PC-3 (cell line): ENCODE results near the gene PCDH15. TPM values are rescaled to one million over a fixed set of nuclear protein-coding genes. Genes with fewer than 3 reads are reported as not detected.

Source experiments
- ATAC-seq: fragments of 200-7000 bp; cut with Tn5 transposase; 2 replicates; pipeline ENCODE4 v1.9.1; 2020; ENCODE audit warnings: mild to moderate bottlenecking, moderate library complexity
- BruUV-seq: library from RNA; stranded (reverse); fragments of 400-500 nt; replicated peaks from 2 replicates; lab custom pipeline; 2021; lab: Mats Ljungman, UMichigan
- CTCF ChIA-PET: fragments of 300-600 bp; sonication (Branson Sonifier 250); formaldehyde crosslinking; loops from one replicate; lab custom pipeline; 2022; ENCODE audit warnings: antibody characterized with exemption; lab: Charles Lee
- POLR2A ChIA-PET: fragments of 300-600 bp; sonication (Branson Sonifier 250); formaldehyde crosslinking; loops from one replicate; lab custom pipeline; 2022; ENCODE audit warnings: antibody characterized with exemption; ENCODE audit not compliant: unreplicated experiment; lab: Charles Lee
- DNase-seq: peaks from one replicate; pipeline ENCODE4 v3.0.0-alpha.2; 2015
- H2AFZ ChIP-seq: fragments of 300-600 bp; sonication (generic); 2 replicates; pipeline ENCODE4 v1.6.0; 2016; ENCODE audit warnings: antibody characterized with exemption, low read length
- H3F3A ChIP-seq: fragments of 300-600 bp; sonication (generic); one replicate; pipeline ENCODE4 v1.6.0; 2017; ENCODE audit warnings: antibody characterized with exemption, low read length, control low read depth, mild to moderate bottlenecking; ENCODE audit not compliant: unreplicated experiment
- H3K27ac ChIP-seq: fragments of 300-600 bp; sonication (generic); 2 replicates; pipeline ENCODE4 v1.5.1; 2016; ENCODE audit warnings: mild to moderate bottlenecking, low read length
- H3K27me3 ChIP-seq: fragments of 300-600 bp; sonication (generic); 2 replicates; pipeline ENCODE4 v1.6.1; 2016; ENCODE audit warnings: low read length, mixed read lengths
- H3K36me3 ChIP-seq: fragments of 300-600 bp; sonication (generic); 2 replicates; pipeline ENCODE4 v1.6.1; 2016; ENCODE audit warnings: low read depth, mixed run types, low read length, mixed read lengths
- H3K4me1 ChIP-seq: fragments of 300-600 bp; sonication (generic); 2 replicates; pipeline ENCODE4 v1.5.1; 2016; ENCODE audit warnings: low read length; ENCODE audit not compliant: insufficient read depth
- H3K4me2 ChIP-seq: fragments of 300-600 bp; sonication (generic); 2 replicates; pipeline ENCODE4 v1.6.0; 2016; ENCODE audit warnings: low read length
- H3K4me3 ChIP-seq: fragments of 300-600 bp; sonication (generic); 2 replicates; pipeline ENCODE4 v1.5.1; 2016; ENCODE audit warnings: mild to moderate bottlenecking, low read length, mixed read lengths
- H3K79me2 ChIP-seq: fragments of 300-600 bp; sonication (generic); 2 replicates; pipeline ENCODE4 v1.6.1; 2017; ENCODE audit warnings: low read length, mixed read lengths
- H3K9ac ChIP-seq: fragments of 300-600 bp; sonication (generic); 2 replicates; pipeline ENCODE4 v1.6.0; 2016; ENCODE audit warnings: mild to moderate bottlenecking, low read length
- H3K9me2 ChIP-seq: fragments of 300-600 bp; sonication (generic); replicated peaks from 2 replicates; pipeline ENCODE4 v1.6.1; 2016; ENCODE audit warnings: mixed run types, low read length, mixed read lengths
- H3K9me3 ChIP-seq: fragments of 300-600 bp; sonication (generic); 2 replicates; pipeline ENCODE4 v1.6.1; 2016; ENCODE audit warnings: low read length, mixed read lengths
- H4K20me1 ChIP-seq: fragments of 300-600 bp; sonication (generic); 2 replicates; pipeline ENCODE4 v1.6.1; 2016; ENCODE audit warnings: low read length, mixed read lengths
- EZH2 ChIP-seq: fragments of 300-600 bp; sonication (generic); IDR thresholded peaks from one replicate; pipeline ENCODE4 v1.6.1; 2017; ENCODE audit warnings: antibody characterized with exemption, mild to moderate bottlenecking, low read length; ENCODE audit not compliant: unreplicated experiment
- EZH2phosphoT487 ChIP-seq: fragments of 300-600 bp; sonication (generic); IDR thresholded peaks from 2 replicates; pipeline ENCODE4 v1.6.1; 2018; ENCODE audit warnings: mild to moderate bottlenecking, antibody characterized with exemption, low read length, borderline replicate concordance
- intact Hi-C: fragments of 100-400 bp; cut with micrococcal nuclease; formaldehyde crosslinking; loops from 2 replicates; pipeline ENCODE4 v1.9.0; 2023
- total RNA-seq: library from RNA; depleted of rRNA; stranded (reverse); fragments of >200 nt; gene quantifications from 2 replicates; pipeline ENCODE4 v1.2.3, GENCODE V29; 2014
- TF ChIP-seq, protein P1 (sequence below): fragments of 300-600 bp; sonication (generic); conservative IDR thresholded peaks from 2 replicates; pipeline ENCODE4 v1.5.1; 2017; ENCODE audit warnings: antibody characterized with exemption, low read depth, mild to moderate bottlenecking, low read length

PCDH15 gene
- total RNA-seq, 1 experiment from 2014 or later, result not detected

DNA sequence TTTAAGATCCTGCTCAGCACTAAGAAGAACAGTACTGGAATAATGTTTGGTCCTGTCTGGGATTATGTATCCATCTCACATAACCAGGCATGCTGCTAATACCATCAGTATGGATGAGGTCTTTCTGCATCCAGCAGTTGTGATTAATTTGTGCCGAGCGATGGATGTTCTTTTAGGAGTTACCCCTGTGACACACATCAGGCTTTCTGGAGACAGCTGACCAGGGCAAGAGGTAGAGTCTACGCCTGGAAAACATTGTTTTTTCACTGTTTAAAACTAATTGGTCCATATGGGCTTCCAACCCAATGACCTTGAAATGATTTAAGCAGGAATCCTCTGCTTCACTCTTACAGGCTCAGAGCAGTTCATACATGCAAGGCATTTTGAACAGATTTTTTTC lies 603.0 kb downstream of the PCDH15 start:
- peaks cover 4% of the 10 kb centered on the region for H3K4me1 ChIP-seq
- H3K27me3 ChIP-seq, result no peaks in the 10 kb centered on the region
- ATAC-seq (no peak), DNase-seq (no peak)
- no peaks in the 10 kb centered on the region for H3K9me2 ChIP-seq
- no peak overlapping the region for H3K9ac ChIP-seq
- H3K4me2 ChIP-seq, result no peak overlapping the region
- ChIA-PET POLR2A (no interaction called here), CTCF (no interaction called here)
- H2AFZ ChIP-seq, result no peak overlapping the region
- no TSS peak for BruUV-seq
- H3K79me2 ChIP-seq, result no peaks in the 10 kb centered on the region
- H3F3A ChIP-seq, result no peaks in the 10 kb centered on the region
- no peaks in the 10 kb centered on the region for H4K20me1 ChIP-seq
- intact Hi-C loops, result no loop called here
- no peak overlapping the region for H3K4me3 ChIP-seq
- no peaks in the 10 kb centered on the region for H3K9me3 ChIP-seq
- TF ChIP-seq EZH2 (no peak), EZH2phosphoT487 (no peak)
- TF ChIP-seq, protein P1, sequence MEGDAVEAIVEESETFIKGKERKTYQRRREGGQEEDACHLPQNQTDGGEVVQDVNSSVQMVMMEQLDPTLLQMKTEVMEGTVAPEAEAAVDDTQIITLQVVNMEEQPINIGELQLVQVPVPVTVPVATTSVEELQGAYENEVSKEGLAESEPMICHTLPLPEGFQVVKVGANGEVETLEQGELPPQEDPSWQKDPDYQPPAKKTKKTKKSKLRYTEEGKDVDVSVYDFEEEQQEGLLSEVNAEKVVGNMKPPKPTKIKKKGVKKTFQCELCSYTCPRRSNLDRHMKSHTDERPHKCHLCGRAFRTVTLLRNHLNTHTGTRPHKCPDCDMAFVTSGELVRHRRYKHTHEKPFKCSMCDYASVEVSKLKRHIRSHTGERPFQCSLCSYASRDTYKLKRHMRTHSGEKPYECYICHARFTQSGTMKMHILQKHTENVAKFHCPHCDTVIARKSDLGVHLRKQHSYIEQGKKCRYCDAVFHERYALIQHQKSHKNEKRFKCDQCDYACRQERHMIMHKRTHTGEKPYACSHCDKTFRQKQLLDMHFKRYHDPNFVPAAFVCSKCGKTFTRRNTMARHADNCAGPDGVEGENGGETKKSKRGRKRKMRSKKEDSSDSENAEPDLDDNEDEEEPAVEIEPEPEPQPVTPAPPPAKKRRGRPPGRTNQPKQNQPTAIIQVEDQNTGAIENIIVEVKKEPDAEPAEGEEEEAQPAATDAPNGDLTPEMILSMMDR, result no peak
- H3K27ac ChIP-seq, result no peak overlapping the region
- no peaks in the 10 kb centered on the region for H3K36me3 ChIP-seq

DNA sequence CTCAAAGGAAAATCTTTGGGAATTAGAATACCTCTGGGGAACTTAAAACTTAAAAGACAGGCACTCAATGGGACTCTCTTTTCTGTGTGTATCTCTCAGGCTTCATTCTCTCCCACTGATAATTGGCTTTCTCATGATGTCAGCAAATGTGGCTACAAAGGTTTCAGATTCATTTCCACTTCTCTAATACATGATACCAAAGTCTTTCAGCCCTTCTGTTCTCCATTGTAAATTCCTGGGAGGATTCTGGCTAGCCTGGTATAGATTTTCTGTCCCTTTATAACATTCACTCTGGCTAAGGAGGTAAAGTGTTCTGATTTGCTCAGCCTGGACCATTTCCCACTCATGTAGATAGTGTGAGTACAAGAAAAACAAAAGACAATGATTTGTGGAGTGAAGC lies 606.2 kb downstream of the PCDH15 start:
- Histone ChIP-seq H3K9me2 (no peaks in the 10 kb centered on the region), H4K20me1 (no peaks in the 10 kb centered on the region), H3K36me3 (no peaks in the 10 kb centered on the region), H3K4me1 (no peaks in the 10 kb centered on the region), H3K9ac (no peak overlapping the region), H3K9me3 (no peaks in the 10 kb centered on the region), H3F3A (no peaks in the 10 kb centered on the region), H3K27ac (no peak overlapping the region), H3K79me2 (no peaks in the 10 kb centered on the region), H3K4me2 (no peak overlapping the region), H3K27me3 (no peaks in the 10 kb centered on the region), H2AFZ (no peak overlapping the region), H3K4me3 (no peak overlapping the region)
- TF ChIP-seq, protein P1, result no peak
- TF ChIP-seq EZH2phosphoT487, result no peak
- no peak for ATAC-seq
- intact Hi-C loops, result no loop called here
- no peak for DNase-seq
- no TSS peak for BruUV-seq
- ChIA-PET CTCF (no interaction called here), POLR2A (no interaction called here)

DNA sequence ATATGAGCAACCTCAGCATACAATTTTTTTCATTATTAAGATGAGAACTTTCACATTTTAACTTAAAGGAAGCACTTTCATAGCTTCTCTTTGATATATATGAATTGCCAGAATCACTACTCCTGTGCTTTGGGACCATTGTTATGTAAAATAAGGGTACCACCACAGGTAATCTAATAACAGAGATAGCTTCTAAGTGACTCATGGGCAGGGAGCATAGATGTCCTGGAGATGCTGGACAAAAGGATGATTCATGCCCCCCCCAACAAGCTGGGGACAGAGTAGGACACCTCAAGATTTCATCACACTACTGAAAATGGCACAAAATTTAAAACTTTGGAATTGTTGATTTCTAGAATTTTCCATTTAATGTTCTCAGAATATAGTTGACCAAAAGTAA lies 641.1 kb downstream of the PCDH15 start:
- Histone ChIP-seq H3K27me3 (no peaks in the 10 kb centered on the region), H3K4me1 (no peaks in the 10 kb centered on the region), H3K9ac (no peak overlapping the region), H3K4me3 (no peak overlapping the region), H3K79me2 (no peaks in the 10 kb centered on the region), H3K36me3 (no peaks in the 10 kb centered on the region), H3K9me3 (0 out of 2 replicates have a peak, but pooled peaks cover 6% of the 10 kb centered on the region), H2AFZ (no peak overlapping the region), H3F3A (no peaks in the 10 kb centered on the region), H3K9me2 (no peaks in the 10 kb centered on the region), H3K27ac (no peak overlapping the region), H4K20me1 (no peaks in the 10 kb centered on the region), H3K4me2 (no peak overlapping the region)
- ChIA-PET POLR2A (interaction anchor here (0.6 kb wide), 1 partner anchor 18 kb away, joined by 3 read pairs; no protein-coding TSS in a partner anchor), CTCF (no interaction called here)
- no peak for DNase-seq
- ATAC-seq, result no peak
- intact Hi-C loops, result no loop called here
- no TSS peak for BruUV-seq
- TF ChIP-seq EZH2 (no peak), EZH2phosphoT487 (no peak)
- TF ChIP-seq, protein P1, result no peak
